Urothelium cell line (cell line): Measurements from ENCODE around the gene CEACAM21.
A peak's percentile ranks its signal among the peaks of the same experiment; 100 is the strongest.

Source experiments
- DNase-seq: peaks from one replicate; pipeline ENCODE4 v3.0.0; 2011; ENCODE audit warnings: low spot score, mixed read lengths
- FAIRE-seq: peaks from 2 replicates; lab custom pipeline; 2011; peaks lifted over from hg19 to GRCh38; lab: Jason Lieb, UNC

Gene CEACAM21

GRCh38 chr19:41575998-41576397, at the start of gene CEACAM21:
CEACAM21 (plus strand) TSS chr19:41576166; CDS start chr19:41576275, 109 bp downstream.
- DNase-seq (no peak), FAIRE-seq (no peak)

DNA sequence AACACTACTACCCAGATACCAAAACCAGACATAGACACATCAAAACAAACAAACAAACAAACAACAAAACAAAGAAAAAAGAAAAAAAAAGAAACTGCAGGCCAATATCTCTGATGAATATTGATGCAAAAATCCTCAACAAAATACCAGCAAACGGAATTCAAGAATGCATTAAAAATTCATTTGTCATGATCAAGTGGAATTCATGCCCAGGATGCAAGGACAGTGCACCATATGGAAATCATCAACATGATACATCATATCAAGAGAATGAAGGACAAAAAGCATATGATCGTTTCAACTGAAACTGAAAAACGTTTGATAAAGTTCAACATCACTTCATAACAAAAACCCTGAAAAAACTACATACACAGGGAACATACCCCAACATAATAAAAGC, 48.9 kb upstream of the CEACAM21 start:
- FAIRE-seq = no peak
- no peak for DNase-seq

DNA sequence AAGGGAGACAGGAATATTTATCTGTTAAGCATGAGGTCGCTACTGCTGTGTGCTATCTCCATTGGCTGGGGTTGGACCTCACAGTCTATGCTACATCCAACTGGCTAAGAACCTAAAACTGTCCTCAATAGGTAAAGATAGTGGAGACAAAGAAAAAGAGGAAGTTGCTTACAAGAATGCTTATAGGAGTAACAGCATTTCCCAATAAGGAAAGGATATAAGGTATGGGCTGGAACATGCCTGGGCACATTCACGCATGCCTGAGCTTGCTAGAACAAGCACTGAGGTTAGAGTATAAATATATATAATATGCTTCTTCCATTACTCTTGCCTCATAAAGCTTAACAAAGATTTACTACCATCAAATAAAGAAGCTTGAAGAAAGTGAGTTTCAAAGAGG, 47.9 kb upstream of the CEACAM21 start:
- no peak for DNase-seq
- no peak for FAIRE-seq

DNA sequence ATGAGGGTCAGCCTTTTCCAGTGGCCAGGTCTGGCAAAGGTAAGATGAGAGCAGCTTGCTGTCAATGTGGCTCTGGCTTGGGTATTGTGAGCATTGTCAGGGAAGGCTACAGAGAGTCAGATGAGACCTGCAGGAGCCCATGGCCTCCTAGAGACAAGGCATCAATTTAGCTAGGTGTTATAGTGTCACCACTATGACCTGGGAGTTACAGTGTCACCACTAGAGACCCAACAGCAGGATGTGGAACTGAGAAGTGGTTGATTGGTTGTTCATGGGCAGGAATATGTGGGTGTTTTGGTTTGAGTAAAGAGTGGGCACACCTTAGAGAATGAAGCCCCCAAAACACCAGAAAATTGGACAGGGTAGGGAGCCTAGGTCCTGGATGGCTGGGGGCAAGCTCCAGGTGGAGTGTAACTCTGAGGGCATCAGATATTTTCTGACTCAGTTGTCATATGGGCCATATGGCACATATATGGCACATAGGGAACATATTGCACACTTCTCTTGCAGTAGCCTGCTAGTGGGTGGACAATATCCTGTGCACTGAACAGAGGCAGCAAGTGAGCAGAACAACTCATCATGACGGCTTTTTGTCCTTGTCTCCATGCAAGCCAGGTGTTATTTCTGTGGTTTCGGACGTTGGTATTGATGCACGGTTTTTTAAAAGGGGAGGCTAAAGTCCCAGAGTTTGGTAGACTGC, 46.3 kb upstream of the CEACAM21 start:
- no peak for FAIRE-seq
- DNase-seq = no peak

DNA sequence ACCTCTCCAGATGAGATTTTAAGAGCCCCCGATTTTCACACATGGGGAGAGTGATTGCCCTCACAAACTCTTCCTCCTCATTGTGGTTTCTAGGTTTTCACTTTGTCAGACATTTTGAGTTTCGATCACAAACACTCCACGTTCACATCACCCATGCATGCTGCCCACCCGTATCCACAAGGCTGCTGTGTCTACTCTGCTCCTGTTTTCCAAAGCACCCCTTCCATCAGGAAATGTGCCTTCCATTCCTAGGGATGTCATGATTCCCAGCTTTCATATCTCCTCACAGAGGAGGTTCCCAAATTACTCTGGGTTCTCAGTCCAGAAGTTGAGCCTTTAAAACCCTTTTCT, 45.8 kb upstream of the CEACAM21 start:
- no peak for FAIRE-seq
- DNase-seq = no peak

- no peak for DNase-seq
- no peak for FAIRE-seq
Observed at GRCh38 chr19:41530761-41531301, 45.1 kb upstream of the CEACAM21 start.

- FAIRE-seq = no peak
- DNase-seq = peak; percentile 67
Observed at GRCh38 chr19:41531438-41532311, 44.3 kb upstream of the CEACAM21 start.

- FAIRE-seq (no peak), DNase-seq (no peak)
Observed at GRCh38 chr19:41532526-41532925, 43.4 kb upstream of the CEACAM21 start.

- DNase-seq (no peak), FAIRE-seq (no peak)
Observed at GRCh38 chr19:41533671-41534215, 42.2 kb upstream of the CEACAM21 start.

DNA sequence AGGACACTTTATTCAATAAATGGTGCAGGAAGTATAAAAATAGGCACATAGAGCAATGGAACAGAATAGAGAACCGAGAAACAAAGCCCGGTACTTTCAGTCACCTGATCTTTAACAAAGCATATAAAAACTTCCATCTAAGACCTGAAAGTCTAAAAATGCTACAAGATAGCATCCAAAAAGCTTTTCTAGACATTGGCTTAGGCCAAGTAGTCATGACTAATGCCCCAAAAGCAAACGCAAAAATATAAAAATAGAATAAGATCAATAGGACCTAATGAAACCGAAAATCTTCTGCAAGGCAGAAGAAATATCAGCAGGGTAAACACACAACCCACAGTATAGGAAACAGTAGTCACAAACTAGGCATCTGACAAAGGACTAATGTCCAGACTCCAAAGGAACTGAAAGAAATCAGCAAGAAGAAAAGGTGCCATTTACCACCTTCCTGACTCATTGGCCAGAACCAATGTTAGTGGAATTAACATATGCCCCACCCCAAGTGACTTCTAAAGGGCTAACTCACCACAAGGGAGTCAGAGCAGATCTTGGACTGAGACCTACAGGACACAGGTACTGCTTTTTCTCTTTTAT, 40.8 kb upstream of the CEACAM21 start:
- no peak for FAIRE-seq
- DNase-seq = no peak

GRCh38 chr19:41537789-41538188, 38.2 kb upstream of the CEACAM21 start:
- DNase-seq = no peak
- no peak for FAIRE-seq

DNA sequence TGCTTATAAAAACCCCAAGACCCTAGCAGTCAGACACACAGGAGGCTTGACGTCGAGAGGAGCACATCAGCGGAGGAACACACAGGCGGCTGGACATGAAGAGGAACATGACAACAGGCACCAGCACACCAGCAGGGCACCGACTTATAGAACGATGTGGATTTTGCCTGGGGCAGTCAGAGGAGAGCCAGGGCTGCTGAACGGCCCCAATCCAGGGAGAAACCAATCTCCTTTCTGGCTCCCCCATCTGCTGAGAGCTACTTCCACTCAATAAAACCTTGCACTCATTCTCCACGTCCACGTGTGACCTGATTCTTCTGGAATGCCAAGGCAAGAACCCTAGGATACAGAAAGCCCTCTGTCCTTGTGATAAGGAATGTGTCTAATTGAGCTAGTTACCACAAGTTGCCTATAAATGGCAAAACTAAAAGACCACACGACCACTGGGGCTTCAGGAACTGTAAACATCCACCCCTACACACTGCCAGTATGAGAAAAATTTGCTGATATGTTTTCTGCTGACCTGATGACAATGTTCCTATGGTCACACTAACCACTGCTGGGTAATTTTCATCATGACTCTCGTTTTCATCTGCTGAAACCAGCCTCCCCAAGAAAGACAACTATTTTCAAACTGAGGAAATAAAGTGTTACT, 35.8 kb upstream of the CEACAM21 start:
- no peak for FAIRE-seq

GRCh38 chr19:41541990-41542584, 33.9 kb upstream of the CEACAM21 start:
- DNase-seq (peak; percentile 50), FAIRE-seq (no peak)

More for the DNA sequence above, 35.8 kb upstream of the CEACAM21 start:
- no peak for DNase-seq

- DNase-seq = no peak
- no peak for FAIRE-seq
Observed at GRCh38 chr19:41542622-41543021, 33.3 kb upstream of the CEACAM21 start.

DNA sequence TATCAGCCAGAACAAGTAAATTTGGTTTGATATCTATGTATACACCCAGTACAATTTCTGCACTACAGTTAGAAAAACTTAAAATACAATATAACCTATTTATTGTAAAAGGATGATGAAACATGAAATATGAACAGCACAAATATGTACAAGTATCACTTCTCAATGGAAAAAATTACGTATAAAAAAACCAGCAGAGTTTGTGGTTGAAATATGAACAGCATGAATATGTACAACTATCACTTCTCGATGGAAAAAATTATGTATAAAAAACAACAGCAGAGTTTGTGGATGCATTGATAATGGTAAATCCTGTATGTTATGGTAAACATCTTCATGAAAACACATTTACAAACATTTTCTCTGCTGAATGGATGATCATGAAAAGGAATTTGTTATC, 32.4 kb upstream of the CEACAM21 start:
- no peak for FAIRE-seq
- DNase-seq = no peak

DNA sequence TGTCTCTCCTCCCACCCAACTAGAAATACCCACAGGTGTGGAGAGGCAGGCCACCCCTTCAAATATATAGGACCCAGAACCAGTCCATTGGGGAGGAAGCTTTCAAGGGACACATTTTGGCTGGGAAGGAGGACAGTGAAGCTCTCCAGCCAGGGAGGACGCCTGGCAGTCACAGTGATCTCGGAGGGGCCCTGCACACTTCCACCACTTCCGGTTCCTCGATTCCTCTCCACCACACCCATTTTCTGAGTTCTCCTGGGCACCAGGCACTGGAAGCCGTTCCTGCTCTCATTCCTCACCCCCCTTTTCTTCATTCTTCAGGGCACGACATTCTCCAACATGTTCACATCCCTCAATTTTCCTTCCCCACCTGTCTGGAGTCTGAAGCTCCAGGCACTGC, 30.4 kb upstream of the CEACAM21 start:
- DNase-seq = no peak
- no peak for FAIRE-seq

- DNase-seq = no peak
- no peak for FAIRE-seq
Observed at GRCh38 chr19:41546386-41546789, 29.6 kb upstream of the CEACAM21 start.

GRCh38 chr19:41546961-41547360, 29.0 kb upstream of the CEACAM21 start:
- FAIRE-seq (no peak), DNase-seq (no peak)

DNA sequence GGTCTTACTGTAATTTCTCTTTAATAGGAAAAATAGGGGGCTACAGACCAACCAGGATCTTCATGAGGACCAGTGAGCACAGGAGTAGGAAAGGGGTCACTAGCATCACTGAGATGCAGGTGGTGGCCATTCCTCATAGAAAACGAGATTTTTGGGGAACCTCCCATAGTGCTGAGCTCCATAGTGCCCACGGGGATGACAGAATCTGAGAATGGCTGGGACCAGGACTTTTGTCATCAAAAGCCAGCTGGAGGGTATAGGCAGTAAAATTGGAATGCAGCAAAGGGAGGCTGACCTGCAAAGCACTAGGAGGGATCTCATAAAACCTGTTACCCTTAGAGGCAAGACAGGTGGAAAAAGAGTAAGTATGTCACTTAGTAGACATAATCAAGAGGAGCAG, 28.4 kb upstream of the CEACAM21 start:
- FAIRE-seq (no peak), DNase-seq (no peak)

DNA sequence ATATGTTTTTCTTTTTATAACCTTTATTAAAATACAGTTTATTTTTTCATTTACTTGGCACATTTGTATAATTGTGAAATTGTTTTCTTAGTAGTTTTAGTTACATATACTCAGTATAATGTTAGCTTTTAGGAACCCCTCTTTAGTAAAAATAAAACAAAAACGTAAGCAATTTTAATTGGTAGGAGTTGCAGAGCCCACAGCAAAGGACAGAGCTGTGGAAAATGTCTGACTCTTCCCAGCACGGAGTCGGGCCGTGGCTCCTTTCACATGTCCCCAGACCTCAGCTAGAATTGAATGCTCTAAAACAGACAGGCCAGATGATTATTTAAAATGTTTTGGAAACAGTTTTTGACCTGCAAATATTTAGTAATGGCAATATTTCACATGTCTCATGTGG, 27.9 kb upstream of the CEACAM21 start:
- FAIRE-seq (no peak), DNase-seq (no peak)
